ENCODE data around the gene NAV2.

- TF ChIP-seq, protein P1, sequence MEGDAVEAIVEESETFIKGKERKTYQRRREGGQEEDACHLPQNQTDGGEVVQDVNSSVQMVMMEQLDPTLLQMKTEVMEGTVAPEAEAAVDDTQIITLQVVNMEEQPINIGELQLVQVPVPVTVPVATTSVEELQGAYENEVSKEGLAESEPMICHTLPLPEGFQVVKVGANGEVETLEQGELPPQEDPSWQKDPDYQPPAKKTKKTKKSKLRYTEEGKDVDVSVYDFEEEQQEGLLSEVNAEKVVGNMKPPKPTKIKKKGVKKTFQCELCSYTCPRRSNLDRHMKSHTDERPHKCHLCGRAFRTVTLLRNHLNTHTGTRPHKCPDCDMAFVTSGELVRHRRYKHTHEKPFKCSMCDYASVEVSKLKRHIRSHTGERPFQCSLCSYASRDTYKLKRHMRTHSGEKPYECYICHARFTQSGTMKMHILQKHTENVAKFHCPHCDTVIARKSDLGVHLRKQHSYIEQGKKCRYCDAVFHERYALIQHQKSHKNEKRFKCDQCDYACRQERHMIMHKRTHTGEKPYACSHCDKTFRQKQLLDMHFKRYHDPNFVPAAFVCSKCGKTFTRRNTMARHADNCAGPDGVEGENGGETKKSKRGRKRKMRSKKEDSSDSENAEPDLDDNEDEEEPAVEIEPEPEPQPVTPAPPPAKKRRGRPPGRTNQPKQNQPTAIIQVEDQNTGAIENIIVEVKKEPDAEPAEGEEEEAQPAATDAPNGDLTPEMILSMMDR (IDR thresholded peaks at IDR 0.05): no peak
- no peak for TF ChIP-seq POLR2A (IDR thresholded peaks at IDR 0.05)
Measured at GRCh38 chr11:20035701-20036601, 323.3 kb downstream of the NAV2 start.

Data from body of pancreas (tissue), 4 donors.